Lower leg skin (tissue), 4 donors: ENCODE data around the gene SEC61B. TPM values are rescaled to one million over a fixed set of nuclear protein-coding genes. Genes with fewer than 3 reads are reported as not detected.

ENCODE experiments used
- DNase-seq, 2 donors: peaks; one replicate each; pipeline ENCODE4 v3.0.0-alpha.2; 2019; ENCODE audit warnings: low spot score in 2 of 2
- H3K4me3 ChIP-seq: fragments of 200-600 bp; sonication (generic); 2 replicates; pipeline ENCODE4 v1.5.1; 2017; ENCODE audit warnings: mild to moderate bottlenecking, low read depth; ENCODE audit not compliant: poor library complexity, severe bottlenecking
- CTCF ChIP-seq, 3 donors: fragments of 450-650 bp; IDR thresholded peaks; one replicate each; pipeline ENCODE4 v1.5.1; 2016; ENCODE audit warnings: antibody characterized with exemption in 3 of 3, mild to moderate bottlenecking in 3 of 3, moderate library complexity in 2 of 3
- POLR2A ChIP-seq, 2 donors: fragments of 450-650 bp; IDR thresholded peaks; one replicate each; pipeline ENCODE4 v1.6.1; 2016 to 2017; ENCODE audit warnings: antibody characterized with exemption in 2 of 2, mild to moderate bottlenecking in 1 of 2, moderate library complexity in 1 of 2
- WGBS, 2 donors: methylation state at CpG; one replicate each; pipeline ENCODE4 v1.1.5; 2018; 5-methylcytosine and 5-hydroxymethylcytosine counted together
- intact Hi-C: fragments of 100-400 bp; cut with DNase I; formaldehyde crosslinking; loops from one replicate; pipeline ENCODE4 v1.15.0; 2023; ENCODE audit warnings: low total_unique reads
- total RNA-seq, 4 donors: library from RNA; depleted of rRNA; stranded (reverse); fragments of >200 nt; gene quantifications; one replicate each; pipeline ENCODE4 v1.1.0, GENCODE V29; 2016

The SEC61B gene
- total RNA-seq, 4 donors from 2014 or later = 58.6 to 82.0 (median 75.4) TPM

- DNase-seq = no peak
- TF ChIP-seq CTCF (IDR thresholded peaks at IDR 0.05) = no peak
- no peak for TF ChIP-seq POLR2A (IDR thresholded peaks at IDR 0.05)
- 78 to 80% methylated on average over 2 of the region's 2 CpGs for WGBS, 2 donors
- no peak overlapping the region for H3K4me3 ChIP-seq
- intact Hi-C loops = no loop called here
These were observed 39.8 kb downstream of the SEC61B start for GRCh38 chr9:99261923-99262322.

GRCh38 chr9:99262949-99263418, 40.9 kb downstream of the SEC61B start:
- TF ChIP-seq CTCF (IDR thresholded peaks at IDR 0.05) (no peak), POLR2A (IDR thresholded peaks at IDR 0.05) (no peak)
- WGBS, 2 donors = 84 to 94% methylated on average over 7 of the region's 7 CpGs
- intact Hi-C loops = no loop called here
- no peak overlapping the region for H3K4me3 ChIP-seq
- no peak for DNase-seq

- WGBS, 2 donors = 87 to 91% methylated on average over 3 of the region's 3 CpGs
- TF ChIP-seq POLR2A (IDR thresholded peaks at IDR 0.05) (no peak), CTCF (IDR thresholded peaks at IDR 0.05) (no peak)
- no peak for DNase-seq
- intact Hi-C loops = no loop called here
- H3K4me3 ChIP-seq = no peak overlapping the region
These were observed 42.1 kb downstream of the SEC61B start for GRCh38 chr9:99264070-99264680.

- DNase-seq = no peak
- H3K4me3 ChIP-seq = no peak overlapping the region
- intact Hi-C loops = no loop called here
- no peak for TF ChIP-seq CTCF (IDR thresholded peaks at IDR 0.05)
- TF ChIP-seq POLR2A (IDR thresholded peaks at IDR 0.05) = no peak
- 56 to 63% methylated on average over 2 of the region's 2 CpGs for WGBS, 2 donors
These were observed 43.6 kb downstream of the SEC61B start for GRCh38 chr9:99265691-99266090.

GRCh38 chr9:99266255-99267023, 44.4 kb downstream of the SEC61B start:
- H3K4me3 ChIP-seq = no peak overlapping the region
- DNase-seq = peak; percentile 55 to 88

More at GRCh38 chr9:99266255-99267023, 44.4 kb downstream of the SEC61B start:
- 15 to 17% methylated on average over 17 of the region's 17 CpGs for WGBS, 2 donors
- TF ChIP-seq CTCF (IDR thresholded peaks at IDR 0.05) (peak in 1 of 3 donors; percentile 58), POLR2A (IDR thresholded peaks at IDR 0.05) (no peak)
- intact Hi-C loops = no loop called here
